WTC11 (cell line): ENCODE data around the gene PDZD2. TPM values are rescaled to one million over a fixed set of nuclear protein-coding genes. Genes with fewer than 3 reads are reported as not detected.

Experiments used
- ATAC-seq: fragments of 200-7000 bp; cut with Tn5 transposase; 2 replicates; pipeline ENCODE4 v1.10.0; 2021; ENCODE audit warnings: mild to moderate bottlenecking, moderate library complexity
- CTCF ChIA-PET: fragments of 300-600 bp; sonication (Branson Sonifier 250); formaldehyde crosslinking; loops from one replicate; lab custom pipeline; 2021; ENCODE audit warnings: antibody characterized with exemption; lab: Charles Lee
- POLR2A ChIA-PET: fragments of 350-600 bp; sonication (Branson Sonifier 250); formaldehyde crosslinking; loops from one replicate; lab custom pipeline; 2021; ENCODE audit warnings: antibody characterized with exemption; lab: Charles Lee
- DNase-seq: peaks from one replicate; pipeline ENCODE4 v3.0.0; 2021; ENCODE audit warnings: low spot score
- H3K27ac Mint-ChIP-seq: 2 replicates; pipeline ENCODE4 v1.8.0; 2021; ENCODE audit warnings: mixed read lengths
- H3K27me3 Mint-ChIP-seq: 2 replicates; pipeline ENCODE4 v1.8.0; 2021; ENCODE audit warnings: low read depth, mild to moderate bottlenecking, moderate library complexity, mixed read lengths
- H3K36me3 Mint-ChIP-seq: 2 replicates; pipeline ENCODE4 v1.8.0; 2021; ENCODE audit warnings: mixed read lengths
- H3K4me1 Mint-ChIP-seq: 2 replicates; pipeline ENCODE4 v1.8.0; 2022; ENCODE audit warnings: mixed read lengths
- H3K4me3 Mint-ChIP-seq: 2 replicates; pipeline ENCODE4 v1.8.0; 2021; ENCODE audit warnings: mild to moderate bottlenecking, moderate library complexity, mixed read lengths
- H3K9me3 Mint-ChIP-seq: 2 replicates; pipeline ENCODE4 v1.8.0; 2021; ENCODE audit warnings: mixed read lengths
- ARID4B ChIP-seq: sonication (generic); formaldehyde crosslinking; IDR thresholded peaks from 2 replicates; pipeline ENCODE4 v1.8.0; 2023; ENCODE audit warnings: missing genetic modification reagents, mild to moderate bottlenecking, borderline replicate concordance
- ATF6 ChIP-seq: sonication (generic); formaldehyde crosslinking; IDR thresholded peaks from 2 replicates; pipeline ENCODE4 v1.8.1; 2023; ENCODE audit warnings: mild to moderate bottlenecking, missing genetic modification reagents
- CBFB ChIP-seq: sonication (generic); formaldehyde crosslinking; IDR thresholded peaks from 2 replicates; pipeline ENCODE4 v1.8.1; 2022; ENCODE audit warnings: mild to moderate bottlenecking, low read depth, missing genetic modification reagents
- CDX4 ChIP-seq: fragments of 250-450 bp; sonication (Bioruptor Pico); IDR thresholded peaks from 2 replicates; pipeline ENCODE4 v1.9.0; 2021; ENCODE audit warnings: moderate library complexity, mild to moderate bottlenecking, inconsistent platforms, borderline replicate concordance
- CREB1 ChIP-seq: sonication (generic); formaldehyde crosslinking; IDR thresholded peaks from 2 replicates; pipeline ENCODE4 v1.8.0; 2023; ENCODE audit warnings: mild to moderate bottlenecking, missing genetic modification reagents
- CTCF ChIP-seq: fragments of 200-600 bp; IDR thresholded peaks from 2 replicates; pipeline ENCODE4 v1.8.0; 2022; ENCODE audit warnings: antibody characterized with exemption
- E2F1 ChIP-seq: sonication (generic); formaldehyde crosslinking; IDR thresholded peaks from 2 replicates; pipeline ENCODE4 v1.8.0; 2022; ENCODE audit warnings: mild to moderate bottlenecking, missing genetic modification reagents
- ESRRA ChIP-seq: sonication (generic); formaldehyde crosslinking; IDR thresholded peaks from 2 replicates; pipeline ENCODE4 v1.8.1; 2022; ENCODE audit warnings: mild to moderate bottlenecking, missing genetic modification reagents, borderline replicate concordance
- FOXP4 ChIP-seq: sonication (generic); formaldehyde crosslinking; IDR thresholded peaks from 2 replicates; pipeline ENCODE4 v1.8.0; 2022; ENCODE audit warnings: mild to moderate bottlenecking, missing genetic modification reagents
- IRF1 ChIP-seq: sonication (generic); formaldehyde crosslinking; IDR thresholded peaks from 2 replicates; pipeline ENCODE4 v1.8.0; 2023; ENCODE audit warnings: missing genetic modification reagents
- NFYB ChIP-seq: sonication (generic); formaldehyde crosslinking; conservative IDR thresholded peaks from 2 replicates; pipeline ENCODE4 v1.8.0; 2022; ENCODE audit warnings: low read depth, missing genetic modification reagents
- NR2C2 ChIP-seq: sonication (generic); formaldehyde crosslinking; IDR thresholded peaks from 2 replicates; pipeline ENCODE4 v1.8.0; 2022; ENCODE audit warnings: mild to moderate bottlenecking, missing genetic modification reagents
- RELA ChIP-seq: sonication (generic); formaldehyde crosslinking; IDR thresholded peaks from 2 replicates; pipeline ENCODE4 v1.8.1; 2022; ENCODE audit warnings: missing genetic modification reagents, mild to moderate bottlenecking, borderline replicate concordance
- SMAD4 ChIP-seq: sonication (generic); formaldehyde crosslinking; IDR thresholded peaks from 2 replicates; pipeline ENCODE4 v1.8.0; 2022; ENCODE audit warnings: mild to moderate bottlenecking, missing genetic modification reagents
- TP53 ChIP-seq: sonication (generic); formaldehyde crosslinking; IDR thresholded peaks from 2 replicates; pipeline ENCODE4 v1.8.1; 2023; ENCODE audit warnings: mild to moderate bottlenecking, missing genetic modification reagents
- ZBTB21 ChIP-seq: sonication (generic); formaldehyde crosslinking; IDR thresholded peaks from 2 replicates; pipeline ENCODE4 v1.8.1; 2023; ENCODE audit warnings: mild to moderate bottlenecking, missing genetic modification reagents, borderline replicate concordance
- ZMAT4 ChIP-seq: fragments of 250-450 bp; sonication (Bioruptor Pico); IDR thresholded peaks from 2 replicates; pipeline ENCODE4 v1.9.0; 2021; ENCODE audit warnings: mild to moderate bottlenecking
- ZNF263 ChIP-seq: sonication (generic); formaldehyde crosslinking; IDR thresholded peaks from 2 replicates; pipeline ENCODE4 v1.8.1; 2022; ENCODE audit warnings: low read depth, mild to moderate bottlenecking, moderate library complexity, missing genetic modification reagents
- ZNF425 ChIP-seq: fragments of 250-450 bp; sonication (Bioruptor Pico); conservative IDR thresholded peaks from 2 replicates; pipeline ENCODE4 v1.9.0; 2021; ENCODE audit warnings: mild to moderate bottlenecking
- total RNA-seq: library from RNA; stranded (reverse); gene quantifications from 3 replicates; pipeline ENCODE4 v1.2.3, GENCODE V29; 2021

PDZD2 gene
- total RNA-seq, 1 experiment from 2014 or later: 11.4 TPM

- ChIA-PET CTCF (no interaction called here), POLR2A (no interaction called here)
- TF ChIP-seq SMAD4 (CRISPR knock-in tag): no peak
- no peak for TF ChIP-seq CBFB (CRISPR knock-in tag)
- no peak for TF ChIP-seq ATF6 (CRISPR knock-in tag)
- no peak for TF ChIP-seq TP53
- TF ChIP-seq FOXP4 (CRISPR knock-in tag): no peak
- no peak for TF ChIP-seq CTCF
- no peak for TF ChIP-seq ZNF263 (CRISPR knock-in tag)
- no peak for TF ChIP-seq NR2C2 (CRISPR knock-in tag)
- no peak for TF ChIP-seq ZNF425 (CRISPR knock-in tag)
- no peak for TF ChIP-seq RELA (CRISPR knock-in tag)
- TF ChIP-seq ESRRA (CRISPR knock-in tag): no peak
- TF ChIP-seq IRF1 (CRISPR knock-in tag): no peak
- TF ChIP-seq CDX4 (CRISPR knock-in tag): no peak
- TF ChIP-seq E2F1 (CRISPR knock-in tag): no peak
- TF ChIP-seq ARID4B: no peak
- no peak for TF ChIP-seq ZMAT4 (CRISPR knock-in tag)
- no peak for TF ChIP-seq ZBTB21 (CRISPR knock-in tag)
- TF ChIP-seq NFYB: no peak
- no peak for TF ChIP-seq CREB1 (CRISPR knock-in tag)
- no peaks in the 10 kb centered on the region for H3K9me3 Mint-ChIP-seq
- no peak for ATAC-seq
- H3K36me3 Mint-ChIP-seq: peaks cover 16% of the 10 kb centered on the region
- no peaks in the 10 kb centered on the region for H3K27me3 Mint-ChIP-seq
- DNase-seq: no peak
- H3K27ac Mint-ChIP-seq: peak overlapping the region; percentile 73
- peaks cover 15% of the 10 kb centered on the region for H3K4me1 Mint-ChIP-seq
- H3K4me3 Mint-ChIP-seq: no peak overlapping the region
Observed at GRCh38 chr5:32132757-32133156, 493.8 kb downstream of the PDZD2 start.
